NCI-H2029 (cell line): ENCODE measurements around the gene PARPBP.
"Not testable (repeated sequence)": the region's sequence is repeated elsewhere in the genome, so short reads cannot be mapped to it uniquely, and the experiment has no call there.

Experiments
- DNase-seq: peaks from one replicate; lab custom pipeline; 2025; lab: John Stamatoyannopoulos, UW

The PARPBP gene

DNA sequence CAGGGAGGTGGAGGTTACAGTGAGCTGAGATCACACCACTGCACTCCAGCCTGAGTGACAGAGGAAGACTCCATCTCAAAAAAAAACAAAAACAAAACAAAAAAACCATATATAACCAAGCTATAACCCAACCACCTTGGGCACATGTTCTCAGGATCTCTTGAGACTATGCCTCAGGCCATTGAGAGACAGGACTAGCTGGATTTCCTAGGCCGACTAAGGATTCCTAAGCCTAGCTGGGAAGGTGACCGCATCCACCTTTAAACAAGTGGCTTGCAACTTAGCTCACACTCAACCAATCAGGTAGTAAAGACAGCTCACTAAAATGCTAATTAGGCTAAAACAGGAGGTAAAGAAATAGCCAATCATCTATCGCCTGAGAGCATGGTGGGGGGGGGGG, 35.2 kb downstream of the PARPBP start:
- not testable (repeated sequence) for DNase-seq

DNA sequence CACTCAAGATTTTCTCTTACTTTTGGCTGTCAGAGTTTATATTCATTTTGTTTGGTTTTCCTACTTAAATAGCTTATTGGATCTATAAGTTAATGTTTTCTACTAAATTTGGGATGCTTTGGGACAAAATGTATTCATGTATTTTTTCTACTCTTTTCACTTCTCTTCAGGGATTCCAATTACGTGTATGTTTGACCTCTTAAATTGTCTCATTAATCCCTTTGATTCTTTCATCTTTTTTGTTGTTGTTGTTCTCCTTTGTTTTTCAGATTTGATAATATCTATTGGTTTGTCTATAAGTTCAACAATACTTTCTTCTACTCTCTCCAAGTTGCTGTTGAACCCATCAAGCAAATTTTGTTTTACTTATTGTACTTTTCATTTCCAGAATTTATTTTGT, 43.4 kb downstream of the PARPBP start:
- DNase-seq: no peak

DNA sequence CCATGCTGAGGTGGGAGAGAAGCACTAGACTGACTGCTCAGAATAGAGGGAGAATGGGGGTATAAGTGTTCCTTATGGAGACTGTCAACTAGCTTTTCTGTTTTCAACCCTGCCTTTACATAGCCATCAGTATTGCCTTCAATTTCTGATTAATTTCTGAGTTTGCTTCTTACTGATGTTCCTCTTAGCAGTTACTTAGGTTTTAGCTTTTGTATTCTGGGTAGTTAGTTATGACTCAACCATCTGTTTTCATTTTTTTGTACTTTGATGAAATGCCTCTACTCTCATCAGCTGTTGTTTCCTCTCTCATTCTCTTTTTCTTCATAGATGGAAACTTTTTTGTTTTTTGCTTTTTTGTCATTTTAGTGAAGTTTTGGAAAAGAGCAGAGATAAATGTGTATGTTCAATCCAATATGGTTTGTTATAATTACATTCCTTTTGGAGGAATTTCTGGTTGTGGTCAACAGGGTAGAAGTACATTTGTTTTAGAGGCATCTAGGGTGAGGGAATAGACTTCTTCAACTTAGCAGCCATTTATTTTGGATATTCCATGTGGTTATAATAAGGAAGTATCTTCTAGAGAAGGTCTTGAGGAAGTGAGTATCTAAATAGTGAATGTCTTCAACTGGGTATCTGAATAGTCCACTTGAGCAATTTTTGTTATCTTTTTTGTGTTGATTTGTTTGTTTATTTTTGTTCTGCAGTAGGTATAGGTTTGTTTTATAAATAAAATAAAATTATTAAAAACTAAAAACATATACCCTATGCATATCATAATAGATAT, 48.0 kb downstream of the PARPBP start:
- DNase-seq: no peak

DNA sequence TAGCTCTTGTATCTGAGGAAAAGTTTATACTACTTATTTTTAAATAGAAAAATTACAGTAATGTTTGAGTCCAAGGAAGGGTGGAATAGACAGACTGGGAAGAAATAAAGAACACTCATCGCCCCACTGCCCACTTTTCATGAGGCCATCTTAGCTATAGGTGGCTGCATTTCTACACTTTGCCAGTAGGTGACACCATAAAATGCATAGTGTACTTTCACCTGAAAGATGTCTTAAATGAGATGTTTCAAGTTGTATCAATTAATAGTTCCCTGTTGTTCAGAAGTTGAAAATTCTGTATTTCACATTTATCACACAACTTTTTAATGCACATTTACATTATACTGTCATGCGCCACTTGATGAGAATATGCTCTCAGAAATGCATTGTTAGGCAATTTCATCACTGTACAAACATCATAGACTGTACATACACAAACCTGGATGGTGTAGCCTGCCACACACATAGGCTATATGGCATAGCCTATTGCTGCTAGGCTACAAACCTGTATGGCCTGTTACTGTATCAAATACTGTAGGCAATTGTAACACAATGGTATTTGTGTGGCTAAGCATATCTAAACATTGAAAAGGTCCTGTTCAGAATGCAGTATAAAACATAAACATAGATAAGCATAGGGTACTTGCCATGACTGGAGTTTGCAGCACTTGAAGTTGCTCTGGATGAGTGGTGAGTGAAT, 50.1 kb downstream of the PARPBP start:
- DNase-seq: peak; percentile 0

DNA sequence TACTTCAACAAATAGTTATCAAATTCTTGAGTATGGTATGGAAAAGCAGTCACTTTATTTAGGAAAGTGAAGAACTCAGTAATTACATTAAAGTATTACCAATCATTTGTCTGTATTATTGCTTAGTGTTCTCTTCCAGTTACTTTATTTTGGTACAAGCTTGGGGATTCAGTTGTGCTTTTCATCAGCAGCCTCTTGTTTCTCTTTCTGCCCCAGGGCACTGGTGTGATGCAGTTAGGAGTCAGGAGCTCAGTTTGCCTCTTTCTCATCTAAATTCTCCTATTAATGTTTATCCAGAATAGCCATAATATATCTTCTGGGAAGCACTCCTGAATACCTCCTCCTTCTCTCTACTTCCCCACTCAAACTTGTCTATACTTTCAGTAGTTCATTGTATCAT, 52.0 kb downstream of the PARPBP start:
- DNase-seq: no peak

DNA sequence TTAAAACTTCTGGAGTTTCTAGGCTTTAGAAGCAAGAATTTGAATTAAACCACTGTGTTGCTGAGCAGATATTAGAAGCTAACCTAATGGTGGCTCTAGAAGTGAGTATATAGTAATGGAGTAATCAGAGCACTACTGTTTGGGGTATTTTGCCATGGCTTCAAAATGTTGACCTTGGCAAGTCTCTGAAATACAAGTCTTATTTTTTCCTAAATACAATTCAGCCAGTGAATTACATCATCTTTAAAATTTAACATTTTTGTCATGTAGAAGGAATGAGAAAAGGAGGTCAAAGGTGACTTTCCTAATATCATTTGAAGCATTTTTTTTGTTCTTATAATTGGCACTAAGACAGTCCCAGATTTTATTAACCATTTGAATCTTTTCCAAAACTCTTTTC, 52.5 kb downstream of the PARPBP start:
- no peak for DNase-seq

DNA sequence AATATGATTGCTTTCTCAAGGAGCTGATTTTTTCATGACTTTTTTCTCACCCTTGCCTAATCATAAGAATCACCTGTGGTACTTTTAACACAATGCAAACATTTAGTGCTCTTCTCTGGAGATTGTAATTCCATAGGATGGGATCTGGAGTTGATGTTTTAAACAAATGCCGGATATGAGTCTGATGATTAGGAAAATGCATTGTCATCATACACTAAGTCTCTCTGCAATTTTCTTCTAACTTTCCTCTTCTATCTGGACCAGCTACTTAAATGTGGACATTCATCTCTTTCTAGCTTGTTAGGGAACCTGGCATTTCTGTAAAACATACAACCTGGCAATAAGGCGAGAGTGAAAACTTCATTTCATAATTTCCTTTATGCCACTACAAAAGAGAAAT, 54.1 kb downstream of the PARPBP start:
- no peak for DNase-seq

DNA sequence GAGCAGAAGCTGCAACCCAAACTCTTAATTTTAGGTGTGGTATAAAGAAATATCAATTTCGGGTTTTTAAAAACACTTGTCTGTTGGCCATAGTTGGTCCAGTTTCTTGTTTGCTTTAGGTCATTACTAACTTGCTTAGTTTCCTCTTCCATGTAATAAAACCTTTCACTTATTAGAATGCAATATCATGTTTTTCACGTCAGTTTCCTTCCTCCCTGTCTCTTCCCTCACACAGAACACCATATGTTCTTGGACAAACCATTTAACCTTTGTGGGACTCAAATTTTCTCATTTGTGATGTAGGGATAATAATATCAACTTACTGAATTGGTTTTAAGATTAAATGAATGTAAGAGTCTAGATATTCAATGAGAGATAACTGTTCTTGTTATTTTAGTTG, 54.8 kb downstream of the PARPBP start:
- no peak for DNase-seq

DNA sequence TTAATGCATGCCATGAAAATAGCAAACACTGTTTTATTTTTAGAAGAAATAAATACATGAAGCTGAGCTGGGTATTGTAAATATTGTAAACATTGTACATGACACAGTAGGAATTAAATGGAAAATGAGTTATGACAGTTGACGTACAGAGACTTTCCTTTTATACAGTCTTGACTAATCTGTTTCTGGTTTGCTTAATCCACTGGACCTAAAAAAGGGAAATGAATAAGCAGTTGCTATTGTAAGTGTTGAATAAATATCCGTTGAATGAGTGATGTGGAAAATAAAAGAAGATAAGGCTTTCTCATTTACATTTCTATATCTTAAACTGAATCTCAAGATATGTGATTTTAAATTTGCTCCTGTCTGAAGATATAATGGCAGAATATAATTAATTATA, 62.7 kb downstream of the PARPBP start:
- no peak for DNase-seq

DNA sequence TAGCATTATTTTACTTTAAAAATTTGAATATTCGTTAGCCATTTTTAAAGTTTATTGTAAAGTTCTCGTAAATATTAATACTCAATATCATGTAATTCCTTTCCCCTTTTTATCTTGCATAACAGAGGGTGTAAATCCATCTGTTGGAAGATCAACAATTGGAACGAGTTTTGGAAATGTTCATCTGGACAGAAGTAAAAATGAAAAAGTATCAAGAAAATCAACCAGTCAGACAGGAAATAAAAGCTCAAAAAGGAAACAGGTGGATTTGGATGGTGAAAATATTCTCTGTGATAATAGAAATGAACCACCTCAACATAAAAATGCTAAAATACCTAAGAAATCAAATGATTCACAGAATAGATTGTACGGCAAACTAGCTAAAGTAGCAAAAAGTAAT, 75.8 kb downstream of the PARPBP start:
- DNase-seq: no peak

DNA sequence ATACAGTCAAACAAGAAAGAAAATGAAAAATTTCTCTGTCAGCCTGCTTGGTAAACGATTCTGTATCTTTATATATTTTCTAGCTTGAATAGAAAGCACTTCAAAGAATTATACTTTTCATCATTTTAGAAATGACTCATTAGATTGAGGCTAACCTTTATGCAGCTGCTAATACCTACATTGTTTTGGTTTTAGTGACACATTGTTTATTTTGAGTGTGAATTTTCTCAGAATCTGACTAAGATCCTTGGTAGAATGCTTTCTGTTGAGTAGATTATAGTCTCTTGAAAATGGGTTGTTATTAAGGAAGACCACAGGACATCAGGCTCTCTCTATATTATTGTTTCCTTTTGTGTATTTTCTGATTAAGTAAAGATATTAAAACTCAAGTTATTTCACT, 77.8 kb downstream of the PARPBP start, which contains the start of gene PMCH:
Gene PMCH (minus strand): TSS at position 45 of the 400 bp plus-strand sequence. CDS start 63 bp downstream, outside the sequence.
- DNase-seq: no peak

DNA sequence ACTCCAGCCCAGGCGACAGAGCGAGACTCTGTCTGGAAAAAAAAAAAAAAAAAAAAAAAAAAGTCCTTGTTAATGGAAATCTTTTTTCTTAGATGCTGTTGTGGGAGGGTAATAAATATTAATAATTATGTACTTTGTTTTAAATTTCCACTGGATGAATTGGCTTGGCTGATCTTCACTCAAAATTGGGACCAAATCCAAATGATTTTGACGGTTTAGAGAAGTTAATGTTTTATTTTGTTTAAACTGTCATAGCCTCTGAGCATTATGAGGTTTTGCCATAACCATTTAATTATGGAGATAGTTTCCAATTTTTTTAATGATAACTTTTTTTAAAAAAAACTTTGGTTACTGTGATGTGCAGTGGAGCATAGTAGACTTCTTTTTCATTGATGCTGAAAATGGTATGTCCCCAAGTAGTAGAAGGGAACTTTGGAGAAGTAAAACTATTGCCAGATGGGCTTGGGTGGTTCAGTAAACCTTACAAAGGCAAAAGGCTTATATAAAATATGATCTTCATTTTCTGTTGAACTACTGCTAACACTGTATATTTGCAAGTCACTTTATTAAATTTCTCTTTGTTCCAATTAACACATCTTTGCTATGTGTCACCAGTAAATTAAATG, 81.6 kb downstream of the PARPBP start:
- DNase-seq: no peak

DNA sequence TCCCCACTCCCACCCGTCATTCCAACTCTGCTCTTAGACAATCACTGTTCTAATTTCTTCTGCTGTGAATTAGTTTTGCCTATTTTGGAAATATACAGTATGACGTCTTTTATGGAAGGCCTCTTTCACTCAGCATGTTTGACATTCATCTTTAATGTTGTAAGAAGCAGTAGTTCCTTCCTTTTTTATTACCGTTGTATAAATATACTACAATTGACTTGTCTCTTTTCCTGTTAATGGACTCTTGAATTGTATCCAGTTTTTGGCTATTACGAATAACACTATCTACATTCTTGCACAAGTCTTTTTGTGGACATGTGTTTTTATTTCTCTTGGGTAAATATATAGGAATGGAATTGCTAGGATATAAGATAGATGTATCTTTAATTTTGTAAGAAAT, 82.6 kb downstream of the PARPBP start:
- no peak for DNase-seq

DNA sequence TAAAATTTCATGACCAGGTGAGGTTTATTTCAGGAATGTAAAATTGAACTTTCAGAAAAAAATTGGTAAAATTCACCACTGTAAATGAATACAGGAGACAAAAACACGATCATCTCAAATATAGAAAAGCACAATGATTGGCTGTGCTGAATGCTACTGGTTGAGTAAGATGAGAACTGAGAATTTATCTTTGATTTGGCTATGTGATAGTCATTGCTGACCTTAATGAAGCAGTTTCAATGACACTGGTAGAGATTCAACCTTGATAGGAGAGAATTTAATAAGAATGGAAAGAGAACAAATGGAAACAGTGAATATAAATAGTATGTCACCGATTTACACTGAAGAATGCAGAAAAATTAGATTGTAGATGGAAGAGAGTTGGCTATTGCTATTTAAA, 84.0 kb downstream of the PARPBP start:
- no peak for DNase-seq

DNA sequence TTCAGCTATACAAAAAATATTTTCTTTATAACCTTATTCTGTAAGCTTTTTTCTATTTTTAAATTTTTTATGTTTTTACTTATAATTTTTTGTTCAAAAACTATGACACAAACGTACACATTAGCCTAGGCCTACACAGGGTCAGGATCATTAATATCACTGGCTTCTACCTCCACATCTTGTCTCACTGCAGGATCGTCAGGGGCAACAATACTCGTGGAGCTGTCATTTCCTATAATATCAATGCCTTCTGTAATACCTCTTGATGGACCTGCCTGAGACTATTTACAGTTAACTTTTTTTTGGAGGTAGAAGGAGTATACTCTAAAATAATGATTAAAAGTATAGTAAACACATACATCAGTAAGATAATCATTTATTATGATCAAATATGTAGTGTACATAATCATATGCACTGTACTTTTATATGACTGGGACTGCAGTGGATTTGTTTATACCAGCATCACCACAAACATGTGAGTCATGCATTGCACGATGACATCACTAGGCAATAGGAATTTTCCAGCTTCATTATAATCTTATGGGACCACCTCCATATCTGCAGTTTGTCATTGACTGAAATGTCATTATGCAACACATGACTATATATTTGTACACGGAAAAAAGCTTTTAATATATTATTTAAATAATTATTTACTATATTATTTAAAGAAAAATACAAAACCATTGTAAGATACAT, 96.2 kb downstream of the PARPBP start:
- DNase-seq: no peak

DNA sequence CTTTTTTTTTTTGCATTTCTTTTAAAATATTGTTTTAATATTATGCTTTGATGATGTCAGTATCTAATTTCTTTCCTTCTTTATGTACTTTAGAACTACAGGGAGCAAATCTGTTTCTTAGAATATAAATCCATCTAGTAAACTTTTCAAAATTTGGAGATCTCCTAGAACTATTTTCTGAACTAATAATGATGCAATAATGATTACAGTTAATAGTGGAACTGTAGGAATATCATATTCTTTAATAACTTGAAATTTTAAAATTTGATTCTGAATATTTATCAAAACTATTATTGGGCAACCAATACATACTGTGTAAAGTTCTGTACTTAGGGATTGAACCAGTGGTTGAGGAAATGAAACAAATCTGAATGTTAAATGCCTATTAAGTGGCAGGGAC, 100.8 kb downstream of the PARPBP start:
- no peak for DNase-seq

DNA sequence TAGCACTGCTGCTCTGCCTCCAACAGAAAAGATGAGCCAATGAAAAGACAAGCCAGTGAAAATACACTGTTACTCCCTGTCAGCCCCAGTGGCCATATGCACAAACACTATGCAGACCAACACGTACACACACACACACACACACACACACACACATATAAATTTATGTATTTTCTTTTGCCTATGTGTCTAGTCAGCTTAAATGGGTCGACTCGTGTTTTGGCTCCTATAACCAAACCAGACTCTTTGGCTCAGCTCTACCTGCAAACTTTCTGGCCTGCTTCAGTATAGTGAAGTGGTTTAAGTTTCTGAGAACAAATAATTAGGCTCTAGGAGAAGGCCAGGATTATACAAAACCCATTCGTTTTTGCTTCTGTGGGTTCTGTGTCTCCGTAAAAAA, 108.0 kb downstream of the PARPBP start:
- no peak for DNase-seq

DNA sequence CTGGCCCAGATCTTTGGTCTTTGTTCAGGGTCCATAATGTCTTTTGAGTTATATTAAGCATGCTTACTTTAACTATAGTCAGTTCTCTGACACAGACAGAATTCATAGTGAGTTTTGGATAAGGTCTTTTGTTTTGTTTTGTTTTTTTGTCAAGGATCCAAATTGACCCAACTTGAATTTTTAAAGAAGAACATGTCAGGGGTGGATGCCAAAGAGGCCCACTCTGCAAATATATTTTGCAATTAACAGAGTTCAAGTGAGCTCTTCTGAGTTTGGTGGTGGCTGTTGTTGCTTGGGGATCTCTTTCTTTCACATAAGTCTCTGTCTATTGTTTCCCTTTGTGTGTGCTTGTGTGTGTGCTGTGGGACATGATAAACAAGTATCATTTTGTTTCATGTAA, 112.1 kb downstream of the PARPBP start:
- DNase-seq: no peak

DNA sequence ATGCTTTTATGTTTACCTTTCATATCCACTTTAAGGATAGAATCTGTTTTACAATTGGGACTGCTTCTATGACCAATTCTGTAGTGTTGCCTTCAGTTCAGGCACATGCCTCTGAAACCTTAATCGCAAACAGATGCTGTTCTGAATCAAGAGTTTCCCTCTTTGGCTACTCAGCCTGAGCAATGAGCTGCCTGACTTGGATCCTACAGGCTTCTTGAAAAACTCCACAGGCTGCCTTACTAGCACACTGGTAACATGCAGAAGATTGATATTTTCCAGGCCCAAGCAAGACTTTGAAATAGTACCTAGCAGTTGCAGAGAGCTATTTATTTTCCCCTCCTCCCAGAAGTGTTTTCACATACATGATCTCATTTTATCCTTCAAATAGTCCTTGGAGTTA, 112.5 kb downstream of the PARPBP start:
- no peak for DNase-seq

DNA sequence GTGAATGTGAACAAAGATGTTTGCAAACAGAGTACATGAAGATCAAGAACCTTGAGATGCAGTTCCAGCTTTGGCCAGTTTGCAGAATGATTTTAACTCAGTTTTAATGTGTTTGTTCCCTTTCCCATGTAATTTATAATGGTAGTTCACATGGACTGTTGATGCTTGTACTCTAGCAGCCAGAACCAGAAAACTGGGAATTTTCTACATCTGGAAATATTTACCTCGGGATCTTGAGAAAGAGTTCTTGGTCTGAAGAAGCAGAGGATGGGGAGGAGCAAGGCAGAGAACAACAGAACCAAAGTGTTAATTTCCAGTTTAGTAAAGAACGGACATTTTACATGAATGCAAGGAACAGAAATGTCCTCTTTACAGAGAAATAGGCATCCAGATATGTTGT, 114.6 kb downstream of the PARPBP start:
- DNase-seq: no peak

DNA sequence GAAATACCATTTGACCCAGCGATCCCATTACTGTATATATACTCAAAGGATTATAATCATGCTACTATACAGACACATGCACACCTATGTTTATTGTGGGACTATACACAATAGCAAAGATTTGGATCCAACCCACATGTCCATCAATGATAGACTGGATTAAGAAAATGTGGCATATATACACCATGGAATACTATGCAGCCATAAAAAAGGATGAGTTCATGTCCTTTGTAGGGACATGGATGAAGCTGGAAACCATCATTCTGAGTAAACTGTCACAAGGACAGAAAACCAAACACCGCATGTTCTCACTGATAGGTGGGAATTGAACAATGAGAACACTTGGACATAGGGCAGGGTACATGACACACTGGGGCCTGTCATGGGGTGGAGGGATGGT, 120.9 kb downstream of the PARPBP start:
- DNase-seq: not testable (repeated sequence)
